HG03342 (cell line): ENCODE data around the gene ATF7IP.

Experiments used
- ATAC-seq: cut with Tn5 transposase; IDR thresholded peaks from one replicate; pipeline ENCODE4 v1.9.1; 2021; ENCODE audit warnings: mild to moderate bottlenecking, moderate library complexity; ENCODE audit not compliant: unreplicated experiment

ATF7IP gene

GRCh38 chr12:14416658-14417057 lies 51.2 kb downstream of the ATF7IP start:
- ATAC-seq = no peak

- ATAC-seq = no peak
Measured at GRCh38 chr12:14417715-14418114, 52.2 kb downstream of the ATF7IP start.

GRCh38 chr12:14418451-14418890 lies 53.0 kb downstream of the ATF7IP start:
- ATAC-seq = no peak

GRCh38 chr12:14422516-14423230 lies 57.2 kb downstream of the ATF7IP start:
- ATAC-seq = no peak

- no peak for ATAC-seq
Measured at GRCh38 chr12:14424545-14424944, 59.1 kb downstream of the ATF7IP start.

GRCh38 chr12:14426792-14427191 lies 61.3 kb downstream of the ATF7IP start:
- ATAC-seq = no peak

GRCh38 chr12:14427929-14428328 lies 62.4 kb downstream of the ATF7IP start:
- no peak for ATAC-seq

- no peak for ATAC-seq
Measured at GRCh38 chr12:14430394-14430986, 65.0 kb downstream of the ATF7IP start.

- no peak for ATAC-seq
Measured at GRCh38 chr12:14431975-14432374, 66.5 kb downstream of the ATF7IP start.

GRCh38 chr12:14435627-14436026 lies 70.1 kb downstream of the ATF7IP start:
- no peak for ATAC-seq

GRCh38 chr12:14442221-14442881 lies 76.9 kb downstream of the ATF7IP start:
- ATAC-seq = no peak

- no peak for ATAC-seq
Measured at GRCh38 chr12:14443531-14443930, 78.0 kb downstream of the ATF7IP start.

GRCh38 chr12:14450479-14450878 lies 85.0 kb downstream of the ATF7IP start:
- ATAC-seq = no peak

- ATAC-seq = no peak
Measured at GRCh38 chr12:14452336-14452735, 86.9 kb downstream of the ATF7IP start.

GRCh38 chr12:14452865-14453264 lies 87.4 kb downstream of the ATF7IP start:
- no peak for ATAC-seq

GRCh38 chr12:14454098-14454907 lies 88.8 kb downstream of the ATF7IP start:
- no peak for ATAC-seq

GRCh38 chr12:14460212-14460841 lies 94.8 kb downstream of the ATF7IP start:
- no peak for ATAC-seq

- no peak for ATAC-seq
Measured at GRCh38 chr12:14471497-14471896, 106.0 kb downstream of the ATF7IP start.

- no peak for ATAC-seq
Measured at GRCh38 chr12:14473707-14474287, 108.3 kb downstream of the ATF7IP start.

GRCh38 chr12:14479004-14479403 lies 113.5 kb downstream of the ATF7IP start:
- no peak for ATAC-seq
